ENCODE results near the gene ACSF3. TPM values are rescaled to one million over a fixed set of nuclear protein-coding genes. Genes with fewer than 3 reads are reported as not detected.

ACSF3 gene
- total and polyA plus RNA-seq, 3 donors from 2014 or later = 30.3 to 70.1 (median 61.0) TPM

- Histone ChIP-seq H3K4me1 (no peaks in the 10 kb centered on the region), H3K4me3 (no peak overlapping the region), H3K27ac (no peak overlapping the region), H3K9me3 (no peaks in the 10 kb centered on the region), H3K36me3 (ENCODE audit: low read depth, missing control alignments) (no peaks in the 10 kb centered on the region), H3K27me3 (no peaks in the 10 kb centered on the region)
- 96 to 98% methylated on average over 20 to 25 of the region's 25 CpGs for WGBS, 2 donors
- TF ChIP-seq POLR2A (IDR thresholded peaks at IDR 0.05) = no peak
- intact Hi-C loops (cut with DNase I; ENCODE audit: low total_unique reads) = no loop called here
- no peak for DNase-seq
These were observed 39.9 kb downstream of the ACSF3 start for GRCh38 chr16:89133457-89134127.

- intact Hi-C loops (cut with DNase I; ENCODE audit: low total_unique reads) = no loop called here
- no peaks in the 10 kb centered on the region for H3K4me1 ChIP-seq
- H3K27ac ChIP-seq = no peak overlapping the region
- no peaks in the 10 kb centered on the region for H3K9me3 ChIP-seq
- TF ChIP-seq POLR2A (IDR thresholded peaks at IDR 0.05) (no peak), CTCF (IDR thresholded peaks at IDR 0.05) (no peak)
- H3K27me3 ChIP-seq = no peaks in the 10 kb centered on the region
- WGBS, 2 donors = 93 to 95% methylated on average over 20 of the region's 20 CpGs
- no peaks in the 10 kb centered on the region for H3K36me3 ChIP-seq (ENCODE audit: low read depth, missing control alignments)
- H3K4me3 ChIP-seq = no peak overlapping the region
- DNase-seq = no peak
These were observed 40.6 kb downstream of the ACSF3 start for GRCh38 chr16:89134269-89134668.

GRCh38 chr16:89135166-89135565 is 41.5 kb downstream of the ACSF3 start:
- Histone ChIP-seq H3K4me3 (no peak overlapping the region), H3K4me1 (no peaks in the 10 kb centered on the region), H3K9me3 (no peaks in the 10 kb centered on the region), H3K27me3 (no peaks in the 10 kb centered on the region), H3K27ac (no peak overlapping the region), H3K36me3 (ENCODE audit: low read depth, missing control alignments) (no peaks in the 10 kb centered on the region)
- TF ChIP-seq CTCF (IDR thresholded peaks at IDR 0.05) = no peak
- TF ChIP-seq POLR2A (IDR thresholded peaks at IDR 0.05) = no peak
- 93% methylated on average over 10 to 11 of the region's 11 CpGs for WGBS, 2 donors
- intact Hi-C loops (cut with DNase I; ENCODE audit: low total_unique reads) = no loop called here
- DNase-seq = no peak

- no peak for DNase-seq
- Histone ChIP-seq H3K27me3 (no peaks in the 10 kb centered on the region), H3K36me3 (ENCODE audit: low read depth, missing control alignments) (no peaks in the 10 kb centered on the region), H3K27ac (no peak overlapping the region), H3K4me1 (no peaks in the 10 kb centered on the region), H3K4me3 (no peak overlapping the region), H3K9me3 (no peaks in the 10 kb centered on the region)
- intact Hi-C loops (cut with DNase I; ENCODE audit: low total_unique reads) = no loop called here
- WGBS, 2 donors = 92 to 96% methylated on average over 26 to 35 of the region's 35 CpGs
- TF ChIP-seq POLR2A (IDR thresholded peaks at IDR 0.05) = no peak
- no peak for TF ChIP-seq CTCF (IDR thresholded peaks at IDR 0.05)
These were observed 42.5 kb downstream of the ACSF3 start for GRCh38 chr16:89135971-89136765.

- H3K4me1 ChIP-seq = no peaks in the 10 kb centered on the region
- intact Hi-C loops (cut with DNase I; ENCODE audit: low total_unique reads) = no loop called here
- no peaks in the 10 kb centered on the region for H3K36me3 ChIP-seq (ENCODE audit: low read depth, missing control alignments)
- H3K9me3 ChIP-seq = no peaks in the 10 kb centered on the region
- H3K4me3 ChIP-seq = no peak overlapping the region
- no peak for DNase-seq
- no peak overlapping the region for H3K27ac ChIP-seq
- 94 to 96% methylated on average over 11 to 17 of the region's 17 CpGs for WGBS, 2 donors
- H3K27me3 ChIP-seq = no peaks in the 10 kb centered on the region
- TF ChIP-seq POLR2A (IDR thresholded peaks at IDR 0.05) = no peak
- TF ChIP-seq CTCF (IDR thresholded peaks at IDR 0.05) = no peak
These were observed 43.3 kb downstream of the ACSF3 start for GRCh38 chr16:89136931-89137330.

All from testis (tissue), 3 donors.